Lung (tissue), 12 donors: ENCODE results near the gene CCIN. TPM values are rescaled to one million over a fixed set of nuclear protein-coding genes. Genes with fewer than 3 reads are reported as not detected.
A peak's percentile ranks its signal among the peaks of the same experiment; 100 is the strongest.

Experiments
- ATAC-seq: fragments of 200-7000 bp; cut with Tn5 transposase; one replicate; pipeline ENCODE4 v1.9.1; 2020; ENCODE audit warnings: moderate number of reproducible peaks; ENCODE audit not compliant: insufficient read depth, low FRiP score
- DNase-seq, 3 donors: peaks; one replicate each; pipeline ENCODE4 v3.0.0-alpha.2; 2013 to 2017
- H3K27ac ChIP-seq, 2 donors: one replicate each; pipeline ENCODE4 v1.5.1; 2013; ENCODE audit warnings: mild to moderate bottlenecking in 2 of 2, moderate library complexity in 2 of 2, control low read depth in 1 of 2, inconsistent platforms in 1 of 2, low read depth in 1 of 2, low read length in 1 of 2
- H3K27me3 ChIP-seq, 3 donors: one replicate each; pipeline ENCODE4 v1.5.1; 2013; ENCODE audit warnings: low read length in 2 of 3; ENCODE audit not compliant: control insufficient read depth in 3 of 3, insufficient read depth in 3 of 3
- H3K36me3 ChIP-seq, 4 donors: one replicate each; pipeline ENCODE4 v1.5.1; 2013; ENCODE audit warnings: low read length in 4 of 4, mild to moderate bottlenecking in 1 of 4, moderate library complexity in 1 of 4; ENCODE audit not compliant: control insufficient read depth in 4 of 4, insufficient read depth in 4 of 4
- H3K4me1 ChIP-seq, 5 donors: one replicate each; pipeline ENCODE4 v1.5.1; 2013; ENCODE audit warnings: low read length in 5 of 5, mild to moderate bottlenecking in 2 of 5, moderate library complexity in 1 of 5; ENCODE audit not compliant: control insufficient read depth in 5 of 5, insufficient read depth in 5 of 5
- H3K4me3 ChIP-seq: one replicate; pipeline ENCODE4 v1.5.1; 2013; ENCODE audit warnings: mild to moderate bottlenecking, control low read depth, moderate library complexity
- H3K9ac ChIP-seq, 2 donors: one replicate each; pipeline ENCODE4 v1.5.1; 2013; ENCODE audit warnings: low read length in 2 of 2, control low read depth in 1 of 2; ENCODE audit not compliant: insufficient read depth in 1 of 2
- H3K9me3 ChIP-seq, 4 donors: one replicate each; pipeline ENCODE4 v1.5.1; 2013; ENCODE audit warnings: low read length in 3 of 4, mild to moderate bottlenecking in 1 of 4, moderate library complexity in 1 of 4; ENCODE audit not compliant: control insufficient read depth in 4 of 4, insufficient read depth in 3 of 4
- CTCF ChIP-seq: IDR thresholded peaks from 2 replicates; pipeline ENCODE4 v1.5.1; 2012; ENCODE audit warnings: mild to moderate bottlenecking; ENCODE audit errors: control extremely low read depth, extremely low read depth
- WGBS, 2 donors: extraction: QIAGEN DNeasy Blood & Tissue Kit; methylation state at CpG; one replicate each; pipeline ENCODE4 v1.1.7; 2013; 5-methylcytosine and 5-hydroxymethylcytosine counted together
- polyA plus RNA-seq, 2 donors: library from polyadenylated mRNA; stranded (reverse); fragments of 200-250 nt; gene quantifications; one replicate each; pipeline ENCODE4 v1.2.1, GENCODE V29; 2013
- total RNA-seq, 2 donors: library from RNA; depleted of rRNA in 1 of 2; stranded (reverse); fragments of >200 nt in 1 of 2; gene quantifications; one replicate each; pipeline ENCODE4 v1.2.1, GENCODE V29; 2014 to 2021
- donor health status: control.
- donor health status: control.
- donor health status: Bipolar disorder and iron deficiency.
- donor health status: healthy.
- donor health status: DM: yes; HTN: yes; CAD: no.

Gene CCIN
- total and polyA plus RNA-seq, 4 donors = 0.12 to 0.89 (median 0.15) TPM; not detected in 1

GRCh38 chr9:36146651-36147050 is 22.5 kb upstream of the CCIN start:
- H3K36me3 ChIP-seq = peaks cover 0 to 2% (median 0%) of the 10 kb centered on the region in 4 donors
- H3K9me3 ChIP-seq = peaks cover 0 to 2% (median 0%) of the 10 kb centered on the region in 4 donors
- peaks cover 0 to 31% (median 5%) of the 10 kb centered on the region in 5 donors for H3K4me1 ChIP-seq
- no peak overlapping the region for H3K9ac ChIP-seq
- ATAC-seq = no peak
- no peak overlapping the region for H3K4me3 ChIP-seq
- no peaks in the 10 kb centered on the region for H3K27me3 ChIP-seq
- H3K27ac ChIP-seq = no peak overlapping the region
- 96 to 98% methylated on average over 10 of the region's 10 CpGs for WGBS, 2 donors
- DNase-seq = no peak
- TF ChIP-seq CTCF = no peak

- no peak for ATAC-seq
- DNase-seq = no peak
- Histone ChIP-seq H3K9me3 (peaks cover 0 to 2% (median 0%) of the 10 kb centered on the region in 4 donors), H3K27ac (peak overlapping the region in 1 of 2 donors; percentile 26), H3K9ac (no peak overlapping the region), H3K36me3 (peaks cover 0 to 2% (median 0%) of the 10 kb centered on the region in 4 donors), H3K4me1 (peaks cover 0 to 24% (median 5%) of the 10 kb centered on the region in 5 donors), H3K27me3 (no peaks in the 10 kb centered on the region), H3K4me3 (no peak overlapping the region)
- 89 to 90% methylated on average over 14 of the region's 14 CpGs for WGBS, 2 donors
- no peak for TF ChIP-seq CTCF
These were observed 21.6 kb upstream of the CCIN start for GRCh38 chr9:36147441-36148175.

- peaks cover 0 to 2% (median 0%) of the 10 kb centered on the region in 4 donors for H3K9me3 ChIP-seq
- H3K9ac ChIP-seq = no peak overlapping the region
- TF ChIP-seq CTCF = no peak
- no peak overlapping the region for H3K4me3 ChIP-seq
- 70 to 81% methylated on average over 13 to 14 of the region's 14 CpGs for WGBS, 2 donors
- H3K36me3 ChIP-seq = peaks cover 0 to 2% (median under 1%) of the 10 kb centered on the region in 4 donors
- H3K4me1 ChIP-seq = peaks cover 0 to 16% (median 0%) of the 10 kb centered on the region in 5 donors
- peak overlapping the region in 1 of 2 donors; percentile 43 for H3K27ac ChIP-seq
- H3K27me3 ChIP-seq = no peaks in the 10 kb centered on the region
- DNase-seq (peak; percentile 61 to 79 (median 63)), ATAC-seq (peak; percentile 38)
These were observed 20.7 kb upstream of the CCIN start for GRCh38 chr9:36148311-36149051.
